ENCODE data around the gene CD300LG.
"Not testable (repeated sequence)": the region's sequence is repeated elsewhere in the genome, so short reads cannot be mapped to it uniquely, and the experiment has no call there.

DNA sequence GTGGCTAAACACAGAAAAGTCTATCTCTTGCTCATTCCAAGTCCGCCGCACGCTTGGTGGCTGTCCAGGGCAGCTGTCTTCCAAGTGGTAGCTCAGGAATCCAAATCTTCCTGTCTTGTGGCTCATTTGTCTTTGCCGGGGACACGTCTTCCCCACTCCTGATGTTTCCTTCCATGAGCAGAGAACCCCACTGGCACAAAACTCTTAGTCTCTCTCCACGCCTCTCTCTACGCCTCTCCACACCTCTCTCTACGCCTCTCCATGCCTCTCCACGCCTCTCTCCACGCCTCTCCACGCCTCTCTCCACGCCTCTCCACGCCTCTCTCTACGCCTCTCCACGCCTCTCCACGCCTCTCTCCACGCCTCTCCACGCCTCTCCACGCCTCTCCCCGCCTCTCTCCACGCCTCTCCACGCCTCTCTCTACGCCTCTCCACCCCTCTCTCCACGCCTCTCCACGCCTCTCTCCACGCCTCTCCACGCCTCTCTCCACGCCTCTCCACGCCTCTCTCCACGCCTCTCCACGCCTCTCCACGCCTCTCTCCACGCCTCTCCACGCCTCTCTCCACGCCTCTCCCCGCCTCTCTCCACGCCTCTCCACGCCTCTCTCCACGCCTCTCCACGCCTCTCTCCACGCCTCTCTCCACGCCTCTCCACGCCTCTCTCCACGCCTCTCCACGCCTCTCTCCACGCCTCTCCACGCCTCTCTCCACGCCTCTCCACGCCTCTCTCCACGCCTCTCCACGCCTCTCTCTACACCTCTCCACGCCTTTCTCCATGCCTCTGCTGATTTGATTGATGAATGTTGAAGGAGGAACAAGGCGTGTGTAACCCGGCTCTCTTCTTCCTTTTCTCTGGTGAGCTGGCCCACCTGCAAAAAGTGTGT lies 4.6 kb upstream of the CD300LG start:
- not testable (repeated sequence) for TF ChIP-seq POLR2A, CTCF (IDR thresholded peaks at IDR 0.05)

Data from body of pancreas (tissue), 4 donors.